GM23248 (cell line): ENCODE measurements around the gene SH3TC1.

ENCODE experiments used
- EZH2 ChIP-seq: fragments of 200-600 bp; sonication (generic); IDR thresholded peaks from 2 replicates; pipeline ENCODE4 v1.6.1; 2018; ENCODE audit warnings: antibody characterized with exemption, mild to moderate bottlenecking; ENCODE audit not compliant: insufficient read depth, poor library complexity, severe bottlenecking
- EZH2phosphoT487 ChIP-seq: fragments of 200-600 bp; sonication (generic); IDR thresholded peaks from 2 replicates; pipeline ENCODE4 v1.6.1; 2018; ENCODE audit warnings: antibody characterized with exemption, moderate library complexity, mild to moderate bottlenecking, low read depth; ENCODE audit not compliant: insufficient read depth

DNA sequence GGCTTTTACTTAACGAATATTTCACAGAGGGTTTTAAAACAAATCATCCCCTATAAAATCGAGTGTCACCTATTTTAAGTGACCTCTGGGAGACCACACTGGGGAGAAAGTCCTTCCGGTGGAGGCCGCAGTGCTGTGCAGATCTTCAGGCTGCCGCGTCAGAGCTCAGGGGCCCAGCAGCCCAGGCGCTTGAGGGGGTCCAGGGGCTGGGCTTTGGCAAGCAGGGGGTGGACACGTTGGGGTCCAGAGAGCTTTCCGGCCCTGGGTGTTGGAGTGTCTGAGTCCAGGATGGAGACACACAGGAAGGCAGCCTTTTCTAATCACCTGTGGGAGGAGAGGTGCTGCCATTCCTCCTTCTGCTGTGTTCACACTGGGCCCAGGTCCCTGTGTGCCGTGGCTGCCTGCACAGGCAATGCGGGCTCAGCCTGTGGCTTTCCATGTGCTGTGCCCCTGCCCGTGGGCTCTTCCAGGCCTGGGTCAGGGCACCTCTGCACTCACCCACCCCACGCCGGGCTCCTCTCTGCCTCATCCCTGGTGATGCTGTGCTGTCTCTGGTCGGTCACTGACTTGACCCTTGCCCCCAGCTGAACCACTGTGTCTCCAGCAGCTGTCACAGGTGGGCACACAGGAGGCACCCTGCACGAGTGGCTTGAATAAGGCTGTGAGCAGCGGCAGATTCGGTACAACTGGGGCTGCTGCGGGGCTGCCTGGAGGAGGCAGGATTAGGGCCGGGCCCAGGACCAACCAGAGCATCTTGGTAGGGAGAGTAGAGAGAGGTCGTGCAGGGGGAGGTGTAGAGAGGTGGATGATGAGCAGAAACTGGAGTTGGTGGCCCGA lies 80.4 kb downstream of the SH3TC1 start:
- no peak for TF ChIP-seq EZH2
- no peak for TF ChIP-seq EZH2phosphoT487
